Liver (tissue), 9 donors: Measurements from ENCODE around the gene MED25. TPM values are rescaled to one million over a fixed set of nuclear protein-coding genes. Genes with fewer than 3 reads are reported as not detected.

Source experiments
- DNase-seq: peaks from one replicate; pipeline ENCODE4 v3.0.0-alpha.2; 2017; ENCODE audit warnings: low spot score
- H3K27ac ChIP-seq, 2 donors: one replicate each; pipeline ENCODE4 v1.7.0; 2013; ENCODE audit warnings: inconsistent platforms in 2 of 2, low read length in 2 of 2, control low read depth in 1 of 2, low read depth in 1 of 2, mild to moderate bottlenecking in 1 of 2
- H3K27me3 ChIP-seq, 4 donors: one replicate each; pipeline versions ENCODE4 v1.6.1 to v1.7.0; 2013; ENCODE audit warnings: low read length in 3 of 4, inconsistent platforms in 1 of 4, mild to moderate bottlenecking in 1 of 4, moderate library complexity in 1 of 4; ENCODE audit not compliant: control insufficient read depth in 4 of 4, insufficient read depth in 4 of 4
- H3K36me3 ChIP-seq, 4 donors: one replicate each; pipeline versions ENCODE4 v1.6.1 to v1.7.0; 2013; ENCODE audit warnings: low read length in 3 of 4, mild to moderate bottlenecking in 3 of 4, low read depth in 1 of 4, moderate library complexity in 1 of 4; ENCODE audit not compliant: control insufficient read depth in 4 of 4, insufficient read depth in 3 of 4
- H3K4me1 ChIP-seq, 4 donors: one replicate each; pipeline versions ENCODE4 v1.6.1 to v1.7.0; 2013; ENCODE audit warnings: low read length in 3 of 4, mild to moderate bottlenecking in 3 of 4, moderate library complexity in 1 of 4; ENCODE audit not compliant: control insufficient read depth in 4 of 4, insufficient read depth in 4 of 4
- H3K4me3 ChIP-seq, 3 donors: one replicate each; pipeline versions ENCODE4 v1.6.1 to v1.7.0; 2013; ENCODE audit warnings: low read length in 3 of 3, control low read depth in 1 of 3, low read depth in 1 of 3, mild to moderate bottlenecking in 1 of 3
- H3K9ac ChIP-seq, 2 donors: one replicate each; pipeline ENCODE4 v1.7.0; 2013; ENCODE audit warnings: low read length in 2 of 2, mild to moderate bottlenecking in 2 of 2, moderate library complexity in 2 of 2, control low read depth in 1 of 2, low read depth in 1 of 2
- H3K9me3 ChIP-seq, 4 donors: one replicate each; pipeline versions ENCODE4 v1.6.1 to v1.7.0; 2013; ENCODE audit warnings: low read length in 3 of 4; ENCODE audit not compliant: control insufficient read depth in 4 of 4
- ATF3 ChIP-seq: IDR thresholded peaks from 2 replicates; pipeline ENCODE4 v1.6.1; 2016; ENCODE audit warnings: antibody characterized with exemption
- CTCF ChIP-seq: fragments of 150-350 bp; IDR thresholded peaks from 2 replicates; pipeline ENCODE4 v1.5.1; 2017; ENCODE audit warnings: improper control_type of control experiment, low read depth, low read length; ENCODE audit not compliant: missing input control
- EGR1 ChIP-seq, 2 donors: IDR thresholded peaks; 2 replicates each; pipeline ENCODE4 v1.6.1; 2016 to 2018; ENCODE audit warnings: antibody characterized with exemption in 2 of 2, low read depth in 2 of 2
- GABPA ChIP-seq, 2 donors: IDR thresholded peaks in 1 of 2; conservative IDR thresholded peaks in 1 of 2; 2 replicates each; pipeline ENCODE4 v1.6.1; 2016; ENCODE audit warnings: antibody characterized with exemption in 2 of 2, mild to moderate bottlenecking in 1 of 2, moderate library complexity in 1 of 2
- HNF4A ChIP-seq, 2 donors: conservative IDR thresholded peaks; 2 replicates each; pipeline ENCODE4 v1.6.1; 2016; ENCODE audit warnings: antibody characterized with exemption in 2 of 2, mild to moderate bottlenecking in 2 of 2
- JUND ChIP-seq, 2 donors: IDR thresholded peaks; 2 replicates each; pipeline ENCODE4 v1.6.1; 2016; ENCODE audit warnings: antibody characterized with exemption in 2 of 2
- MAX ChIP-seq: IDR thresholded peaks from 2 replicates; pipeline ENCODE4 v1.6.1; 2016; ENCODE audit warnings: antibody characterized with exemption
- RAD21 ChIP-seq, 2 donors: IDR thresholded peaks; 2 replicates each; pipeline ENCODE4 v1.6.1; 2016; ENCODE audit warnings: antibody characterized with exemption in 2 of 2, mild to moderate bottlenecking in 2 of 2
- REST ChIP-seq: IDR thresholded peaks from 2 replicates; pipeline ENCODE4 v1.6.1; 2016; ENCODE audit warnings: antibody characterized with exemption, mild to moderate bottlenecking
- RXRA ChIP-seq, 2 donors: IDR thresholded peaks; 2 replicates each; pipeline ENCODE4 v1.6.1; 2017 to 2018; ENCODE audit warnings: antibody characterized with exemption in 2 of 2, mild to moderate bottlenecking in 1 of 2
- SP1 ChIP-seq: IDR thresholded peaks from 2 replicates; pipeline ENCODE4 v1.6.1; 2018; ENCODE audit warnings: antibody characterized with exemption, mild to moderate bottlenecking
- YY1 ChIP-seq: IDR thresholded peaks from 2 replicates; pipeline ENCODE4 v1.6.1; 2016; ENCODE audit warnings: antibody characterized with exemption, mild to moderate bottlenecking
- WGBS: extraction: QIAGEN DNeasy Blood & Tissue Kit; methylation state at CpG from one replicate; pipeline ENCODE4 v1.1.7; 2013; 5-methylcytosine and 5-hydroxymethylcytosine counted together
- polyA plus RNA-seq, 2 donors: library from polyadenylated mRNA; stranded (reverse) in 1 of 2; unstranded in 1 of 2; fragments of 200-250 nt in 1 of 2; fragments of >200 nt in 1 of 2; fragmentation: Nextera tagmentation in 1 of 2; extraction: Ambion mirVana in 1 of 2; gene quantifications; one replicate each; pipeline versions ENCODE4 v1.2.1 to v1.2.3, GENCODE V29; 2013 to 2015
- total RNA-seq, 2 donors: library from RNA; depleted of rRNA; stranded (reverse); fragments of >200 nt; gene quantifications; one replicate each; pipeline ENCODE4 v1.2.3, GENCODE V29; 2014
- donor health status: healthy.
- donor health status: healthy.
- donor health status: healthy.
- donor health status: healthy.
- donor health status: healthy.

Gene MED25
- total and polyA plus RNA-seq, 4 donors = 4.7 to 24.1 (median 9.6) TPM

GRCh38 chr19:49871349-49871985 is 53.4 kb downstream of the MED25 start (continued):
- TF ChIP-seq ATF3 (no peak), EGR1 (IDR thresholded peaks at IDR 0.05; ENCODE audit: low read depth in 2 of 2) (no peak)

GRCh38 chr19:49872245-49873128 is 54.4 kb downstream of the MED25 start:
- DNase-seq = peak; percentile 68
- peaks cover 6 to 37% (median 26%) of the 10 kb centered on the region in 4 donors for H3K4me1 ChIP-seq
- no peaks in the 10 kb centered on the region for H3K27me3 ChIP-seq
- H3K9me3 ChIP-seq = no peaks in the 10 kb centered on the region
- H3K9ac ChIP-seq = no peak overlapping the region
- H3K4me3 ChIP-seq = no peak overlapping the region
- WGBS = 93% methylated on average over 27 of the region's 27 CpGs
- H3K36me3 ChIP-seq = no peaks in the 10 kb centered on the region
- H3K27ac ChIP-seq = no peak overlapping the region
- TF ChIP-seq MAX (no peak), YY1 (no peak), GABPA (IDR thresholded peaks at IDR 0.05 in 1 of 2, conservative IDR thresholded peaks at IDR 0.05 in 1 of 2) (no peak)

GRCh38 chr19:49873129-49873521 is 55.0 kb downstream of the MED25 start:
- H3K4me1 ChIP-seq = peaks cover 6 to 38% (median 27%) of the 10 kb centered on the region in 4 donors
- no peaks in the 10 kb centered on the region for H3K27me3 ChIP-seq
- 96% methylated on average over 29 of the region's 29 CpGs for WGBS
- H3K36me3 ChIP-seq = no peaks in the 10 kb centered on the region
- H3K4me3 ChIP-seq = no peak overlapping the region
- no peak for TF ChIP-seq RAD21 (IDR thresholded peaks at IDR 0.05)
- no peak for TF ChIP-seq HNF4A (conservative IDR thresholded peaks at IDR 0.05)
- TF ChIP-seq CTCF = no peak
- TF ChIP-seq MAX = no peak
- TF ChIP-seq ATF3 = no peak
- TF ChIP-seq EGR1 (IDR thresholded peaks at IDR 0.05; ENCODE audit: low read depth in 2 of 2) = no peak
- no peak for TF ChIP-seq JUND (IDR thresholded peaks at IDR 0.05)
- TF ChIP-seq SP1 = no peak
- no peak for TF ChIP-seq RXRA (IDR thresholded peaks at IDR 0.05)
- TF ChIP-seq REST = no peak
- no peaks in the 10 kb centered on the region for H3K9me3 ChIP-seq
- H3K27ac ChIP-seq = no peak overlapping the region
- H3K9ac ChIP-seq = no peak overlapping the region
- no peak for DNase-seq
